H9 (cell line): ENCODE data around the gene CHSY1. TPM values are rescaled to one million over a fixed set of nuclear protein-coding genes. Genes with fewer than 3 reads are reported as not detected.

Experiments
- DNase-seq: peaks from one replicate; pipeline ENCODE4 v3.0.0-alpha.2; 2017
- H2AFZ ChIP-seq: one replicate; pipeline ENCODE4 v1.6.1; 2013; ENCODE audit warnings: mild to moderate bottlenecking, low read length, control low read depth, moderate library complexity
- H2AK5ac ChIP-seq: 2 replicates; pipeline ENCODE4 v1.6.1; 2013; ENCODE audit warnings: low read length, control low read depth, mixed read lengths; ENCODE audit not compliant: insufficient read length
- H2BK120ac ChIP-seq: one replicate; pipeline ENCODE4 v1.6.1; 2013; ENCODE audit warnings: low read depth, mild to moderate bottlenecking, low read length, control low read depth, inconsistent platforms; ENCODE audit not compliant: poor library complexity, severe bottlenecking
- H2BK12ac ChIP-seq: 2 replicates; pipeline ENCODE4 v1.6.1; 2013; ENCODE audit warnings: low read length, control low read depth, mixed read lengths, low read depth; ENCODE audit not compliant: insufficient read length
- H2BK15ac ChIP-seq: 2 replicates; pipeline ENCODE4 v1.6.1; 2013; ENCODE audit warnings: low read depth, low read length, control low read depth
- H2BK20ac ChIP-seq: one replicate; pipeline ENCODE4 v1.6.1; 2013; ENCODE audit warnings: low read depth, mild to moderate bottlenecking, low read length, control low read depth, inconsistent platforms; ENCODE audit not compliant: poor library complexity, severe bottlenecking
- H2BK5ac ChIP-seq: 2 replicates; pipeline ENCODE4 v1.6.1; 2013; ENCODE audit warnings: low read length, control low read depth, mixed read lengths; ENCODE audit not compliant: insufficient read length
- H3K14ac ChIP-seq: 2 replicates; pipeline ENCODE4 v1.6.1; 2013; ENCODE audit warnings: low read length, control low read depth; ENCODE audit not compliant: insufficient read depth
- H3K18ac ChIP-seq: 2 replicates; pipeline ENCODE4 v1.6.1; 2013; ENCODE audit warnings: low read depth, mild to moderate bottlenecking, mixed read lengths, low read length, control low read depth; ENCODE audit not compliant: insufficient read length
- H3K23ac ChIP-seq: 2 replicates; pipeline ENCODE4 v1.6.1; 2013; ENCODE audit warnings: low read length, control low read depth, mixed read lengths, low read depth; ENCODE audit not compliant: insufficient read length
- H3K23me2 ChIP-seq: 2 replicates; pipeline ENCODE4 v1.6.1; 2013; ENCODE audit warnings: low read depth, mild to moderate bottlenecking, mixed read lengths, low read length, control low read depth; ENCODE audit not compliant: insufficient read length, poor library complexity, severe bottlenecking
- H3K27ac ChIP-seq: 2 replicates; pipeline ENCODE4 v1.5.1; 2013; ENCODE audit warnings: low read length, control low read depth, mixed read lengths, low read depth; ENCODE audit not compliant: insufficient read length
- H3K27me3 ChIP-seq: 2 replicates; pipeline ENCODE4 v1.6.1; 2013; ENCODE audit warnings: low read length, control low read depth, inconsistent platforms; ENCODE audit not compliant: insufficient read depth
- H3K4ac ChIP-seq: 2 replicates; pipeline ENCODE4 v1.6.1; 2013; ENCODE audit warnings: low read depth, mild to moderate bottlenecking, control low read depth, inconsistent platforms, low read length, moderate library complexity
- H3K4me1 ChIP-seq: 2 replicates; pipeline ENCODE4 v1.6.1; 2013; ENCODE audit warnings: low read length, control low read depth, inconsistent platforms; ENCODE audit not compliant: insufficient read depth
- H3K4me2 ChIP-seq: 2 replicates; pipeline ENCODE4 v1.6.1; 2013; ENCODE audit warnings: low read length, control low read depth, mixed read lengths; ENCODE audit not compliant: insufficient read length, insufficient read depth
- H3K56ac ChIP-seq: 2 replicates; pipeline ENCODE4 v1.6.1; 2013; ENCODE audit warnings: low read depth, mild to moderate bottlenecking, mixed read lengths, low read length, control low read depth; ENCODE audit not compliant: insufficient read length
- H3K79me1 ChIP-seq: 2 replicates; pipeline ENCODE4 v1.6.1; 2013; ENCODE audit warnings: low read depth, mild to moderate bottlenecking, moderate library complexity, low read length, control low read depth, inconsistent platforms; ENCODE audit not compliant: insufficient read depth, poor library complexity, severe bottlenecking
- H3K79me2 ChIP-seq: 2 replicates; pipeline ENCODE4 v1.6.1; 2013; ENCODE audit warnings: low read length, control low read depth, inconsistent platforms; ENCODE audit not compliant: insufficient read depth
- H3K9ac ChIP-seq: 2 replicates; pipeline ENCODE4 v1.6.1; 2013; ENCODE audit warnings: low read length, control low read depth, mixed read lengths; ENCODE audit not compliant: insufficient read length; ENCODE audit errors: extremely low read depth
- H3K9me3 ChIP-seq: one replicate; pipeline ENCODE4 v1.6.1; 2013; ENCODE audit warnings: low read depth, low read length, inconsistent platforms; ENCODE audit not compliant: control insufficient read depth
- H3T11ph ChIP-seq: one replicate; pipeline ENCODE4 v1.6.1; 2013; ENCODE audit warnings: mild to moderate bottlenecking, low read length, control low read depth, inconsistent platforms
- H4K20me1 ChIP-seq: one replicate; pipeline ENCODE4 v1.6.1; 2013; ENCODE audit not compliant: control insufficient read depth, insufficient read length, insufficient read depth
- H4K5ac ChIP-seq: 2 replicates; pipeline ENCODE4 v1.6.1; 2013; ENCODE audit warnings: low read depth, mild to moderate bottlenecking, mixed read lengths, low read length, control low read depth; ENCODE audit not compliant: insufficient read length
- H4K8ac ChIP-seq: replicated peaks from 2 replicates; pipeline ENCODE4 v1.6.1; 2013; ENCODE audit warnings: low read length, control low read depth, mixed read lengths, low read depth; ENCODE audit not compliant: insufficient read length
- H4K91ac ChIP-seq: 2 replicates; pipeline ENCODE4 v1.6.1; 2013; ENCODE audit warnings: low read depth, mild to moderate bottlenecking, moderate library complexity, mixed read lengths, low read length, control low read depth; ENCODE audit not compliant: insufficient read length
- H3K27ac Mint-ChIP-seq, 3 experiments: 2 replicates in 2 of 3; 3 replicates in 1 of 3; pipeline ENCODE4 v1.8.0; 2020 to 2021; ENCODE audit warnings: mixed read lengths in 3 of 3, mild to moderate bottlenecking in 1 of 3, moderate library complexity in 1 of 3
- H3K27me3 Mint-ChIP-seq: 2 replicates; pipeline ENCODE4 v1.8.0; 2021; ENCODE audit warnings: low read depth, mild to moderate bottlenecking, moderate library complexity, mixed read lengths
- H3K36me3 Mint-ChIP-seq, 3 experiments: 2 replicates in 2 of 3; 3 replicates in 1 of 3; pipeline ENCODE4 v1.8.0; 2020 to 2021; ENCODE audit warnings: low read depth in 3 of 3, mixed read lengths in 3 of 3; ENCODE audit not compliant: insufficient read depth in 1 of 3
- H3K4me1 Mint-ChIP-seq, 2 experiments: 2 replicates each; pipeline ENCODE4 v1.8.0; 2020; ENCODE audit warnings: mixed read lengths in 2 of 2
- H3K4me3 Mint-ChIP-seq, 2 experiments: 2 replicates in 1 of 2; 3 replicates in 1 of 2; pipeline ENCODE4 v1.8.0; 2020 to 2021; ENCODE audit warnings: mild to moderate bottlenecking in 2 of 2, mixed read lengths in 2 of 2, moderate library complexity in 1 of 2
- H3K9me3 Mint-ChIP-seq, 2 experiments: 2 replicates in 1 of 2; 3 replicates in 1 of 2; pipeline ENCODE4 v1.8.0; 2020; ENCODE audit warnings: mild to moderate bottlenecking in 2 of 2, mixed read lengths in 2 of 2, moderate library complexity in 1 of 2
- WGBS: extraction: QIAGEN DNeasy Blood & Tissue Kit; methylation state at CpG from one replicate; pipeline ENCODE4 v1.1.7; 2013; ENCODE audit warnings: missing lambda C conversion rate, low lambda C conversion rate, mixed read lengths; ENCODE audit not compliant: insufficient read length; ENCODE audit errors: extremely low coverage; 5-methylcytosine and 5-hydroxymethylcytosine counted together
- total RNA-seq: library from RNA; stranded (reverse); gene quantifications from 2 replicates; pipeline ENCODE4 v1.2.1, GENCODE V29; 2021
- TF ChIP-seq, protein P1 (sequence below): fragments of 200-600 bp; sonication (generic); conservative IDR thresholded peaks from 3 replicates; pipeline ENCODE4 v1.8.0; 2021; ENCODE audit warnings: antibody characterized with exemption, mild to moderate bottlenecking

Gene CHSY1
- total RNA-seq, 1 experiment from 2014 or later = 68.3 TPM

- WGBS = no CpG with 5 or more reads among the region's 5 CpGs
- Histone ChIP-seq H3T11ph (no peak overlapping the region), H3K9ac (no peak overlapping the region), H3K4me1 (no peaks in the 10 kb centered on the region), H2BK120ac (no peak overlapping the region), H2BK20ac (no peak overlapping the region), H3K23me2 (no peaks in the 10 kb centered on the region), H4K5ac (no peak overlapping the region), H2AFZ (no peak overlapping the region), H3K79me1 (no peaks in the 10 kb centered on the region), H4K8ac (no peak overlapping the region), H3K23ac (no peak overlapping the region), H3K27ac (no peak overlapping the region), H3K18ac (no peak overlapping the region), H3K9me3 (no peaks in the 10 kb centered on the region), H4K91ac (no peak overlapping the region), H3K56ac (no peak overlapping the region), H2BK5ac (no peak overlapping the region), H3K4ac (no peak overlapping the region), H3K14ac (no peak overlapping the region), H3K27me3 (no peaks in the 10 kb centered on the region), H3K79me2 (peaks cover 58% of the 10 kb centered on the region; the same call in 1 of the 2 replicates), H2AK5ac (no peak overlapping the region), H3K4me2 (no peak overlapping the region), H2BK15ac (no peak overlapping the region), H2BK12ac (no peak overlapping the region), H4K20me1 (no peaks in the 10 kb centered on the region)
- H3K9me3 Mint-ChIP-seq = no peaks in the 10 kb centered on the region
- peak overlapping the region in 2 of 3 experiments; percentile 27 to 60; a peak in 2 of 7 replicates for H3K27ac Mint-ChIP-seq
- H3K4me1 Mint-ChIP-seq = peaks cover 14 to 15% of the 10 kb centered on the region in 2 experiments
- no peak for DNase-seq
- H3K27me3 Mint-ChIP-seq = no peaks in the 10 kb centered on the region
- H3K4me3 Mint-ChIP-seq = no peak overlapping the region
- TF ChIP-seq, protein P1, sequence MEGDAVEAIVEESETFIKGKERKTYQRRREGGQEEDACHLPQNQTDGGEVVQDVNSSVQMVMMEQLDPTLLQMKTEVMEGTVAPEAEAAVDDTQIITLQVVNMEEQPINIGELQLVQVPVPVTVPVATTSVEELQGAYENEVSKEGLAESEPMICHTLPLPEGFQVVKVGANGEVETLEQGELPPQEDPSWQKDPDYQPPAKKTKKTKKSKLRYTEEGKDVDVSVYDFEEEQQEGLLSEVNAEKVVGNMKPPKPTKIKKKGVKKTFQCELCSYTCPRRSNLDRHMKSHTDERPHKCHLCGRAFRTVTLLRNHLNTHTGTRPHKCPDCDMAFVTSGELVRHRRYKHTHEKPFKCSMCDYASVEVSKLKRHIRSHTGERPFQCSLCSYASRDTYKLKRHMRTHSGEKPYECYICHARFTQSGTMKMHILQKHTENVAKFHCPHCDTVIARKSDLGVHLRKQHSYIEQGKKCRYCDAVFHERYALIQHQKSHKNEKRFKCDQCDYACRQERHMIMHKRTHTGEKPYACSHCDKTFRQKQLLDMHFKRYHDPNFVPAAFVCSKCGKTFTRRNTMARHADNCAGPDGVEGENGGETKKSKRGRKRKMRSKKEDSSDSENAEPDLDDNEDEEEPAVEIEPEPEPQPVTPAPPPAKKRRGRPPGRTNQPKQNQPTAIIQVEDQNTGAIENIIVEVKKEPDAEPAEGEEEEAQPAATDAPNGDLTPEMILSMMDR = no peak
- peaks cover 34 to 42% (median 40%) of the 10 kb centered on the region in 3 experiments for H3K36me3 Mint-ChIP-seq
Measured at GRCh38 chr15:101233651-101234280, 18.1 kb downstream of the CHSY1 start.
